Measurements from ENCODE around the gene GDA. TPM values are rescaled to one million over a fixed set of nuclear protein-coding genes. Genes with fewer than 3 reads are reported as not detected.

The GDA gene
- total and polyA plus RNA-seq, 2 of the 4 experiments (the other 2 are of a cell fraction): not detected

- ChIA-PET CTCF (no interaction called here), POLR2A (ENCODE audit: unreplicated experiment) (no interaction called here)
- H4K20me1 ChIP-seq (ENCODE audit: insufficient read depth, low read length): no peaks in the 10 kb centered on the region
- no peaks in the 10 kb centered on the region for H3K36me3 ChIP-seq (ENCODE audit: control insufficient read depth, insufficient read depth, low read length)
- in situ Hi-C loops (cut with MboI; ENCODE audit: low sequenced_read_pairs): no loop called here
- H3K56ac ChIP-seq (ENCODE audit: extremely low read depth, insufficient read depth, low read length): no peak overlapping the region
- no peak overlapping the region for H3K23ac ChIP-seq (ENCODE audit: low read depth, low read length)
- no peaks in the 10 kb centered on the region for H3K27me3 ChIP-seq (ENCODE audit: control insufficient read depth, insufficient read depth, low read length)
- H3K4me1 ChIP-seq (ENCODE audit: control insufficient read depth, insufficient read depth, low read length): no peaks in the 10 kb centered on the region
- H4K91ac ChIP-seq (ENCODE audit: insufficient read depth, low read depth, low read length): no peak overlapping the region
- no peak overlapping the region for H3K4me3 ChIP-seq (ENCODE audit: insufficient read depth, low read depth, low read length)
- H3K27ac ChIP-seq (ENCODE audit: insufficient read depth, low read length): no peak overlapping the region
- no peaks in the 10 kb centered on the region for H3K9me3 ChIP-seq (ENCODE audit: control insufficient read depth, insufficient read depth, low read length)
- H2BK5ac ChIP-seq (ENCODE audit: low read depth, low read length, poor library complexity, severe bottlenecking): no peak overlapping the region
- intact Hi-C loops (cut with micrococcal nuclease): no loop called here
- H4K5ac ChIP-seq (ENCODE audit: low read depth, low read length): no peak overlapping the region
- H2AK9ac ChIP-seq (replicated peaks; ENCODE audit: low read depth, low read length, poor library complexity): no peak overlapping the region
- H4K8ac ChIP-seq (ENCODE audit: low read depth in 2 of 2, low read length in 2 of 2): no peak overlapping the region
- no peak overlapping the region for H3K9ac ChIP-seq (ENCODE audit: low read depth, low read length)
- H3K14ac ChIP-seq (replicated peaks; ENCODE audit: low read depth, low read length): no peak overlapping the region
- H2BK20ac ChIP-seq (ENCODE audit: low read depth, low read length): no peak overlapping the region
- no peak overlapping the region for H2AFZ ChIP-seq (replicated peaks; ENCODE audit: low read length, poor library complexity)
- H3K4ac ChIP-seq (ENCODE audit: low read depth, low read length): no peak overlapping the region
- H3K79me1 ChIP-seq (ENCODE audit: low read depth in 1 of 2, low read length in 2 of 2): no peaks in the 10 kb centered on the region
- TF ChIP-seq BHLHE40 (IDR thresholded peaks at IDR 0.05; ENCODE audit: low read depth, low read length) (no peak), CEBPB (IDR thresholded peaks at IDR 0.05; ENCODE audit: low read depth, low read length) (no peak), ELK1 (IDR thresholded peaks at IDR 0.05; ENCODE audit: borderline replicate concordance, low read depth, low read length) (no peak), NFE2L2 (IDR thresholded peaks at IDR 0.05; ENCODE audit: low read depth, low read length) (no peak), MAFK (IDR thresholded peaks at IDR 0.05; ENCODE audit: low read depth, low read length) (no peak), FOS (IDR thresholded peaks at IDR 0.05; ENCODE audit: low read depth, low read length) (no peak), RCOR1 (IDR thresholded peaks at IDR 0.05; ENCODE audit: insufficient replicate concordance, low read length) (no peak), POLR2A (IDR thresholded peaks at IDR 0.05; ENCODE audit: low read depth, low read length) (no peak), RFX5 (IDR thresholded peaks at IDR 0.05; ENCODE audit: low read depth, low read length) (no peak), MXI1 (IDR thresholded peaks at IDR 0.05; ENCODE audit: borderline replicate concordance, low read depth, low read length) (no peak), SMC3 (IDR thresholded peaks at IDR 0.05; ENCODE audit: low read depth, low read length) (no peak), MAZ (IDR thresholded peaks at IDR 0.05; ENCODE audit: borderline replicate concordance, low read depth, low read length) (no peak), CHD1 (IDR thresholded peaks at IDR 0.05; ENCODE audit: low read depth, low read length) (no peak), RAD21 (IDR thresholded peaks at IDR 0.05; ENCODE audit: low read length) (no peak)
- WGBS, 2 experiments (ENCODE audit: extremely low coverage in 2 of 2, insufficient read length in 1 of 2): no CpG with 5 or more reads among the region's 3 CpGs
- dilution Hi-C loops (cut with HindIII; ENCODE audit: low sequenced_read_pairs, unreplicated experiment): no loop called here
- no peak for ATAC-seq (ENCODE audit: low read depth)
- no peak overlapping the region for H2AK5ac ChIP-seq (ENCODE audit: low read depth, low read length)
- H3K18ac ChIP-seq (ENCODE audit: low read depth, low read length): no peak overlapping the region
- BruUV-seq (replicated peaks): no TSS peak
- no peak overlapping the region for H2BK15ac ChIP-seq (ENCODE audit: low read depth, low read length)
- H2BK120ac ChIP-seq (ENCODE audit: low read depth, low read length): no peak overlapping the region
- H3K9me1 ChIP-seq (ENCODE audit: insufficient read depth, low read length): no peaks in the 10 kb centered on the region
- H3K4me2 ChIP-seq (ENCODE audit: low read depth, low read length): no peak overlapping the region
- no peak for DNase-seq
Measured at GRCh38 chr9:72187121-72187695, 38.0 kb downstream of the GDA start.
